ENCODE results near the gene PLEKHM3. TPM values are rescaled to one million over a fixed set of nuclear protein-coding genes. Genes with fewer than 3 reads are reported as not detected.

PLEKHM3 gene
- total RNA-seq, 8 experiments from 2014 or later, result 8.6 to 20.5 (median 12.5) TPM

- Histone ChIP-seq H3K4me3 (no peak overlapping the region), H3K27ac (no peak overlapping the region), H3K4me1 (replicated peaks in 1 of 2) (peaks cover 6 to 8% of the 10 kb centered on the region in 2 donors)
- in situ Hi-C loops (cut with MboI; ENCODE audit: low pct_unique_long_range_greater_than_20kb in 2 of 9, low sequenced_read_pairs in 9 of 9, unreplicated experiment in 9 of 9), result no loop called here
- no peak for ATAC-seq (replicated peaks in 6 of 8)
- WGBS, 10 experiments, result 52 to 96% (median 84%) methylated on average over 1 to 5 of the region's 9 CpGs; no CpG with 5 or more reads in 2 of the 10 experiments
Observed at GRCh38 chr2:207897541-207898353, 127.6 kb downstream of the PLEKHM3 start.

DNA sequence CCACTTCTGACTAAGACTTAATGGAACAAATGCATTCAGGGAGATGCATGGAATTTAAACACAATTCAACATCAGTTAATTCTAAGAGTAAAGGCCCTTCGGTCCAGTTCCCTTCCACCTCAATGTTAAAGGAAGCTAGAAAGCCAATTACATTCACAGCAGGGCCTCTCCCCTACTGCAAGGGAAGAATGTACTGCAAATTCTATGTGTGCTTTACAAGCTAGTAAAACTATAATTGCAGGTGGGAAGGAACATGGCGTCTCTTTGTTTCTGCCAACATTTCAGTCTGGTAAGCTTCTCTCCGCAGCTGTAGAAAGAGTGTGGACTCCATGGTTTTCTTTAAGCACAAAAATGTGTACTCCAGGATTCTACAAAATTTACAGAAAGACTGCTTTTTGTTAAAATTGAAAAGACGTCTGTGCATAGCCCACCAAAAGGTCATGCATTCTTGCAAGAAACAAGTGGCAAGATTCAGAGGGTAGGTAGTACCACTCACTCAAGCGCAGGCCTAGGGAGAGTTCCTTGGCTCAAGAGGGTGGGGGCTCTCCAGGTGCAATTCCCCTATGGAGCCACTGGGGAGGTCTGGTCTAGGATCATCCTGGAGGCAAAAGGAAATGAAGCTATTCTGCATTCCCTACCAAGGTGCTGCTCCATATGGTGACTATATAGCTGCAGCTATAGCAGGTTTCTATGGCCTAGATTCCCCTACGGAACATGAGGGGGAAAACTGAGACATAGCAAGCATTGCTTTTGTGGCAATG is 128.6 kb downstream of the PLEKHM3 start:
- 29 to 100% (median 78%) methylated on average over 1 to 5 of the region's 6 CpGs; no CpG with 5 or more reads in 2 of the 10 experiments for WGBS, 10 experiments
- Histone ChIP-seq H3K4me1 (replicated peaks in 1 of 2) (peaks cover 6 to 8% of the 10 kb centered on the region in 2 donors), H3K27ac (no peak overlapping the region), H3K4me3 (no peak overlapping the region)
- in situ Hi-C loops (cut with MboI; ENCODE audit: low pct_unique_long_range_greater_than_20kb in 2 of 9, low sequenced_read_pairs in 9 of 9, unreplicated experiment in 9 of 9), result no loop called here
- peak in 1 of 8 experiments; percentile 61 for ATAC-seq (replicated peaks in 6 of 8)

DNA sequence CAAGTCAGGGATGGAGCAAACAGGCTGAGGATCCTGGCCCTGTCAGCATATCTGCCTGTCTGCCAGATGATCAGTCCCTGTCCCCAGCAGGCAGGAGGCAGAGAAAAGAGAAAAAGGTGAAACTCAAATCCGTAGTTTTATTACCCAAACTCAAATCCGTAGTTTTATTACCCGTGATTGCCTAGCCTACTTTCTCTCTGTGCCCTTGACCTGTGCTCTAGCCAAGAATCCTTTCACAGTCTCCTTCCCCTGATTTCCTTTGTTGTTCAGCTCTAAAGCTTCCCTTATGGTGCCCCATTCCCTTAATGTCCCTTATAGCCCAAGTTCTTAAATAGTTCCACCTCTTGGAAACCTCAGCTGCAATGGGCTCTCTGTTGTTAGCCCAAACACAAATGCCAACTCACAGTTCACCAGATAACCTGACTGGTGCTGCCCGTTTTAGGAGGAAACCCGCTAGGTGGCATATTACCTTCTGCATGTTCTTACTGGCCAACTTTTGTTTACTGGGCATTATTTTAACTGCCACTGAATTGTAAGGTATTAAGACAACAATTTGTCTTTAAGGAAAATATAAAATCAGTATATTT is 130.0 kb downstream of the PLEKHM3 start:
- peaks cover 9 to 14% of the 10 kb centered on the region in 2 donors for H3K4me1 ChIP-seq (replicated peaks in 1 of 2)
- ATAC-seq (replicated peaks in 6 of 8), result no peak
- in situ Hi-C loops (cut with MboI; ENCODE audit: low pct_unique_long_range_greater_than_20kb in 2 of 9, low sequenced_read_pairs in 9 of 9, unreplicated experiment in 9 of 9), result no loop called here
- no peak overlapping the region for H3K27ac ChIP-seq
- WGBS, 10 experiments, result 64 to 100% (median 83%) methylated on average over 1 to 5 of the region's 5 CpGs; no CpG with 5 or more reads in 3 of the 10 experiments
- no peak overlapping the region for H3K4me3 ChIP-seq

DNA sequence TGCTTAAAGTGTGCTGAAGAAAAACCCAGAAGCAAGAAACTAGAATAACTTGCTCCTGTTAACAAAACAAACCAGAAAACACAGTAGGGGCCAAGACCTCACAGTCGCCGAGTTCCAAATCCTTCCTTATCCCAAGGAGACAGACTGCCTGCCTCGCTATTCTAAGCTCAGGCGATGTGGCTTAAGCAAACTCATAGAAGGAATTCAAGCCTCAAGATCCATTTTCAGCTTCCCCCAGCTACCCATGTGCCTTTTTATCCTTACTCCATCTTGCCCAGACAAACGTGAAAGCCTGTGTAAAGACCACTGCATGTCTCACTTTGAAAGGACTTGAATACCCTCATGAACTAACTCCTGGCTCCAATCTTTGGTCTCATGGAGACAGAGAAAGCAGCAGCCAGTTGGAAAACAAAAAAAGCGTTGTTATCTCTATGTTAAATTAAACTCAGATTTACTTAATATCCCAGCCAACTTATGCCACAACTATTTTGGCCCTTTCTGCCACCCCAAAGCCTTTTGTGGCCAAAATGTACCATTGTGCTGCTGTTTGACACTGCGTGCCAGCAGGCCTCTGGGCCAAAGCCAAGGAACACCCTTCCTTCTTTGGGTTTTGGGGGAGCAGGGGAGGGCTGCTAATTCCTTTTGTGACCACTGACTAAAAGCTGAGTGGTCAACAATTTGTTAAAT is 132.5 kb downstream of the PLEKHM3 start:
- H3K4me3 ChIP-seq, result no peak overlapping the region
- in situ Hi-C loops (cut with MboI; ENCODE audit: low pct_unique_long_range_greater_than_20kb in 2 of 9, low sequenced_read_pairs in 9 of 9, unreplicated experiment in 9 of 9), result no loop called here
- peaks cover 9 to 13% of the 10 kb centered on the region in 2 donors for H3K4me1 ChIP-seq (replicated peaks in 1 of 2)
- peak in 1 of 8 experiments; percentile 84 for ATAC-seq (replicated peaks in 6 of 8)
- H3K27ac ChIP-seq, result no peak overlapping the region
- WGBS, 10 experiments, result 57 to 100% (median 79%) methylated on average over 1 to 7 of the region's 7 CpGs

DNA sequence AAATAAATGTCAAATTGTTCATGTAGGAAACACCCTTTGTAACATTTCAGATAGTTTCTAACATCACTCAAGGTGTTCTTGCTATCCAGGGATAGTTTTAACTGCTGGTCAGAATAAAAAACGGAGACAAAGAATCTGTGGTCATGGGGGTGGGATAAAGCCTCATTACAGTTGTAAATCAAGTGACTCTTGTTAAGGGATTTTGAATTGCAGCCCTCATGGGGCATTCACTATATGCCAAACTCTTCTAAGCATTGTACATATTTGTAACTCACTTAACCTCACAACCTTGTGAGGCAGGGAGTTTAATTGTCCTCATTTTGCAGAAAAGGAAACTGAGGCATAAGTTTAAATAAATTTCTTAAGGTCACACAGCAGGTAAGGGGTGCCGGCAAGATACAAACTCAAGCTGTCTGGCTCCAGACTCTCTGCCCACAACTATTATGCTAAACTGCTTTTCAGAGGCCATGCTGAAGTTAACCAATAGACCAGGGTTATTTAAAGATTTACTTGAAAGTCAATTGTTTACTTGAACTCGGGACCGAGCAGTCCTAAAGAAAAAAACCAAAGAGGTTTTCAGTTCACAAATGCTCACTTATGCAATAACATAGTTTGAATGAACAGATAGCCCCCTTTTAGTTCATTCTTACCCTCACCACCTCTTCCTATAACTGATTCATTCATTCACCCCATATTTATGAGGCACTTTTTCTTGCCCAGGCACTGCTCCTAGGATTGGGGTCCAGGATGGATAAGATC is 134.1 kb downstream of the PLEKHM3 start:
- ATAC-seq (replicated peaks in 6 of 8), result peak in 1 of 8 experiments; percentile 22
- in situ Hi-C loops (cut with MboI; ENCODE audit: low pct_unique_long_range_greater_than_20kb in 2 of 9, low sequenced_read_pairs in 9 of 9, unreplicated experiment in 9 of 9), result no loop called here
- Histone ChIP-seq H3K4me3 (no peak overlapping the region), H3K4me1 (replicated peaks in 1 of 2) (peaks cover 14 to 19% of the 10 kb centered on the region in 2 donors), H3K27ac (no peak overlapping the region)
- 6 to 100% (median 73%) methylated on average over 1 to 4 of the region's 4 CpGs; no CpG with 5 or more reads in 1 of the 10 experiments for WGBS, 10 experiments

- 0 to 100% (median 63%) methylated on average over 1 of the region's 1 CpG; no CpG with 5 or more reads in 3 of the 10 experiments for WGBS, 10 experiments
- no peak overlapping the region for H3K27ac ChIP-seq
- ATAC-seq (replicated peaks in 6 of 8), result peak; percentile 59 to 85 (median 76)
- in situ Hi-C loops (cut with MboI; ENCODE audit: low pct_unique_long_range_greater_than_20kb in 2 of 9, low sequenced_read_pairs in 9 of 9, unreplicated experiment in 9 of 9), result no loop called here
- H3K4me1 ChIP-seq (replicated peaks in 1 of 2), result peaks cover 14 to 19% of the 10 kb centered on the region in 2 donors
- no peak overlapping the region for H3K4me3 ChIP-seq
Observed at GRCh38 chr2:207887500-207887899, 137.8 kb downstream of the PLEKHM3 start.

- no peak overlapping the region for H3K27ac ChIP-seq
- whole genome bisulfite sequencing, 10 experiments, result 84 to 100% (median 92%) methylated on average over 2 to 6 of the region's 6 CpGs; no CpG with 5 or more reads in 1 of the 10 experiments
Observed at GRCh38 chr2:207885010-207885409, 140.3 kb downstream of the PLEKHM3 start.

GRCh38 chr2:207884127-207884526 is 141.2 kb downstream of the PLEKHM3 start:
- Histone ChIP-seq H3K4me3 (no peak overlapping the region), H3K27ac (no peak overlapping the region), H3K4me1 (replicated peaks in 1 of 2) (peaks cover 10 to 13% of the 10 kb centered on the region in 2 donors)
- in situ Hi-C loops (cut with MboI; ENCODE audit: low pct_unique_long_range_greater_than_20kb in 2 of 9, low sequenced_read_pairs in 9 of 9, unreplicated experiment in 9 of 9), result no loop called here
- ATAC-seq (replicated peaks in 6 of 8), result no peak
- WGBS, 10 experiments, result 83 to 100% (median 100%) methylated on average over 1 to 2 of the region's 2 CpGs; no CpG with 5 or more reads in 6 of the 10 experiments

More at GRCh38 chr2:207885010-207885409, 140.3 kb downstream of the PLEKHM3 start:
- ATAC-seq (replicated peaks in 6 of 8), result no peak
- in situ Hi-C loops (cut with MboI; ENCODE audit: low pct_unique_long_range_greater_than_20kb in 2 of 9, low sequenced_read_pairs in 9 of 9, unreplicated experiment in 9 of 9), result no loop called here
- Histone ChIP-seq H3K4me1 (replicated peaks in 1 of 2) (peaks cover 10 to 13% of the 10 kb centered on the region in 2 donors), H3K4me3 (no peak overlapping the region)

DNA sequence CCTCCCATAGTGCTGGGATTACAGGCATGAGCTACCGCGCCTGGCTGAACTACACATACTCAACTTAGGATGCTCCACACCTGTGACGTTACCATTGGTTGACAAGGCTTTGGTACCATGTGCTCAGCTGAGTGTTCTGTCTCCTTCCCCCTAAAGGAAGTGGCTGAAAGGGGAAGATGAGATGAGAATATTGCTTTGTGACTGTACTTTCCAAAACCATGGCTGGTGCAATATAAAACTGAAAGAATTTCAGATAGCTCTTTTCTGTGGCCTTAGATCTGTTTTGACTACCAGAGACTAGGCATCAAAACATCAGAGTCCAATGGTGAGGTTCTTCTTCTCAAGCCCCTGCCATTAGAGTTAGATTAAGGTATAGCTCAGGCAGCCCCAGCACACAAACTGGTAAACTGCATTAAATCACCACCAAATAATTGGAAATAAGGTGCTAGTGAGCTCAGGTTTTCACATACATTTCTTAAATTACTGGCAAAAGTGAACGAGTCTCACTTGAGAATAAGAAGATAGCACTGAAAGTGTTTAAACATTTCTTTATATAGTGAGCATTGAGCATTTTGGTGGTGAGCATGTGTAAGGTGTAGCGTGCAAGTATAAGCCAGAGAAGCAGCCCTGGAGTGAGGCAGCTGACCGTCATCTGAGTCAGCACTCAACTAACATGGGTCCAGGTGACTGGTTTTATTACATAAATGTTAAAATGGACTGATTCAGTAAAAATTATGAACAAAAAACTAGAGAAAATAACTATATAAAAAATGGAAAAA is 142.1 kb downstream of the PLEKHM3 start:
- 75 to 100% (median 90%) methylated on average over 1 to 4 of the region's 6 CpGs for WGBS, 10 experiments
- in situ Hi-C loops (cut with MboI; ENCODE audit: low pct_unique_long_range_greater_than_20kb in 2 of 9, low sequenced_read_pairs in 9 of 9, unreplicated experiment in 9 of 9), result no loop called here
- no peak overlapping the region for H3K4me3 ChIP-seq
- no peak for ATAC-seq (replicated peaks in 6 of 8)
- peaks cover 10 to 13% of the 10 kb centered on the region in 2 donors for H3K4me1 ChIP-seq (replicated peaks in 1 of 2)
- no peak overlapping the region for H3K27ac ChIP-seq

DNA sequence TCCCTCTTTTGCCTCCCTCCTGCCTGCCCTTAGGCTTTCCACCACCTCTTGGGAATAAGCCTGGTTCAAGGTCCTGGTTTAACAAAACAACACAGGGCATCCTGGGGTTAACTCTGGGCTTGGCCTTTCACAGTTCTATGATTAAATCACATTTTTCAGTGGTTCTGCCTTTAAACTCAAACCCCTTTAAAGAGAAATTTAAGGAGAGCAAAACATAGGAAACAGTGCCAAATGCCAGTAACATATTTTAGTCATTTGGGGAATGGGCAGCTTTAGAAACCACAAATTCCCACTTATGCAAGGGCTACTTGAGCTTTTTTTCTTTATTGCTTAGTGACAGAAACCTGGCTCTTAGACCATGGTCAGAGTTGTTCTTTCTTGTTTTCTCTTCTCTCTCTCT is 143.4 kb downstream of the PLEKHM3 start:
- ATAC-seq (replicated peaks in 6 of 8), result no peak
- in situ Hi-C loops (cut with MboI; ENCODE audit: low pct_unique_long_range_greater_than_20kb in 2 of 9, low sequenced_read_pairs in 9 of 9, unreplicated experiment in 9 of 9), result no loop called here
- Histone ChIP-seq H3K27ac (no peak overlapping the region), H3K4me3 (no peak overlapping the region), H3K4me1 (replicated peaks in 1 of 2) (peaks cover 0 to 3% of the 10 kb centered on the region in 2 donors)

DNA sequence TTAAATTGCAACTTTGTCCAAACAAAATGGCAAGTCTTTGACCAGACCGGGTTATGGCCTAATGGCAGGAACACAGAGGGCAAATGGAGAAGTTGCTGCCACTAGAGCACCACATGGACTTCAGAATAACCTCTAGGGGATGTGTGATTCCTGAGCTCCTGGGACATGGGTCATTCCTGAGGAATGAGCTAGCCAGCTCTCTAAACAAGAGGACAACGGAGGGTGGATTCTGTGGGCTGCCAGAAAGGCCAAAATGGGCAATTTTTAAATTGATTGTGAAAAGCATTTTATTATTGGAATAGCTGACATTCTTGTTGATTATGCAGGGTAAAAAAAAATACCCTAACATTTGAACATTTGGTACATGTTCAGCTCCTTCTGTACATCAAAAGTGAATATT is 145.8 kb downstream of the PLEKHM3 start:
- ATAC-seq (replicated peaks in 6 of 8), result peak in 2 of 8 experiments; percentile 33 to 59
- H3K27ac ChIP-seq, result no peak overlapping the region
- in situ Hi-C loops (cut with MboI; ENCODE audit: low pct_unique_long_range_greater_than_20kb in 2 of 9, low sequenced_read_pairs in 9 of 9, unreplicated experiment in 9 of 9), result no loop called here
- 8 to 100% (median 83%) methylated on average over 1 to 2 of the region's 2 CpGs; no CpG with 5 or more reads in 2 of the 10 experiments for WGBS, 10 experiments
- H3K4me3 ChIP-seq, result no peak overlapping the region
- no peaks in the 10 kb centered on the region for H3K4me1 ChIP-seq (replicated peaks in 1 of 2)

Measured in motor neuron (in vitro differentiated cells).